HepG2 (cell line): ENCODE data around the gene KDELR3. TPM values are rescaled to one million over a fixed set of nuclear protein-coding genes. Genes with fewer than 3 reads are reported as not detected.
A peak's percentile ranks its signal among the peaks of the same experiment; 100 is the strongest.

Experiments
- ARID4A ChIP-seq: sonication (generic); formaldehyde crosslinking; IDR thresholded peaks from 2 replicates; pipeline ENCODE4 v1.5.0; 2020; ENCODE audit warnings: mild to moderate bottlenecking, missing genetic modification reagents, borderline replicate concordance
- ARNTL ChIP-seq: sonication (generic); formaldehyde crosslinking; IDR thresholded peaks from 2 replicates; pipeline ENCODE4 v1.4.0; 2020; ENCODE audit warnings: mild to moderate bottlenecking, missing genetic modification reagents
- ESRRA ChIP-seq: sonication (generic); formaldehyde crosslinking; IDR thresholded peaks from 2 replicates; pipeline ENCODE4 v1.5.1; 2020; ENCODE audit warnings: mild to moderate bottlenecking, low read depth, missing genetic modification reagents
- GABPA ChIP-seq, 2 experiments: IDR thresholded peaks; 2 replicates each; pipeline ENCODE4 v1.6.1; 2011 to 2016; ENCODE audit warnings: low read depth in 2 of 2, low read length in 1 of 2, missing biosample characterization in 1 of 2, missing genetic modification characterization in 1 of 2
- HNF1B ChIP-seq: sonication (generic); formaldehyde crosslinking; IDR thresholded peaks from 2 replicates; pipeline ENCODE4 v1.5.1; 2020; ENCODE audit warnings: mild to moderate bottlenecking, moderate library complexity, missing genetic modification reagents
- KLF16 ChIP-seq, 2 experiments: sonication (generic) in 1 of 2; formaldehyde crosslinking in 1 of 2; IDR thresholded peaks; 2 replicates each; pipeline versions ENCODE4 v1.6.1 to v1.8.0; 2016 to 2023; ENCODE audit warnings: missing genetic modification reagents in 2 of 2, missing compliant biosample characterization in 1 of 2
- RAD21 ChIP-seq: fragments of 450-650 bp; formaldehyde crosslinking; IDR thresholded peaks from 2 replicates; pipeline ENCODE4 v1.5.0; 2020; ENCODE audit warnings: mild to moderate bottlenecking
- SAP130 ChIP-seq: IDR thresholded peaks from 2 replicates; pipeline ENCODE4 v1.6.1; 2016; ENCODE audit warnings: low read depth
- TRIM24 ChIP-seq: sonication (generic); formaldehyde crosslinking; IDR thresholded peaks from 2 replicates; pipeline ENCODE4 v1.8.0; 2022; ENCODE audit warnings: mild to moderate bottlenecking, missing genetic modification reagents
- ZFX ChIP-seq: sonication (generic); formaldehyde crosslinking; IDR thresholded peaks from 2 replicates; pipeline ENCODE4 v1.4.0; 2020; ENCODE audit warnings: mild to moderate bottlenecking, low read depth, missing genetic modification reagents, moderate library complexity
- ZNF10 ChIP-seq: sonication (generic); formaldehyde crosslinking; IDR thresholded peaks from 2 replicates; pipeline ENCODE4 v1.4.0; 2020; ENCODE audit warnings: mild to moderate bottlenecking, low read depth, missing genetic modification reagents, borderline replicate concordance
- ZNF17 ChIP-seq: sonication (generic); formaldehyde crosslinking; IDR thresholded peaks from 2 replicates; pipeline ENCODE4 v1.5.0; 2020; ENCODE audit warnings: mild to moderate bottlenecking, missing genetic modification reagents
- ZNF264 ChIP-seq: sonication (generic); formaldehyde crosslinking; IDR thresholded peaks from 2 replicates; pipeline ENCODE4 v1.4.0; 2020; ENCODE audit warnings: missing genetic modification reagents
- ZNF382 ChIP-seq: sonication (generic); formaldehyde crosslinking; IDR thresholded peaks from 2 replicates; pipeline ENCODE4 v1.5.0; 2020; ENCODE audit warnings: missing genetic modification reagents, mild to moderate bottlenecking, borderline replicate concordance
- ZNF674 ChIP-seq: sonication (generic); formaldehyde crosslinking; IDR thresholded peaks from 2 replicates; pipeline ENCODE4 v1.5.0; 2020; ENCODE audit warnings: low read depth, mild to moderate bottlenecking, missing genetic modification reagents
- ZNF747 ChIP-seq: sonication (generic); formaldehyde crosslinking; IDR thresholded peaks from 2 replicates; pipeline ENCODE4 v1.8.1; 2023; ENCODE audit warnings: missing genetic modification reagents, mild to moderate bottlenecking, borderline replicate concordance
- ZNF768 ChIP-seq: sonication (generic); formaldehyde crosslinking; IDR thresholded peaks from 2 replicates; pipeline ENCODE4 v1.4.0; 2020; ENCODE audit warnings: missing genetic modification reagents
- polyA plus RNA-seq, 8 experiments: library from polyadenylated mRNA; depleted of rRNA in 3 of 8; stranded (reverse) in 7 of 8; unstranded in 1 of 8; fragments of >200 nt; fragmentation: Illumina TruSeq in 4 of 8; extraction: Trizol in 4 of 8; gene quantifications; 2 replicates each; pipeline versions ENCODE4 v1.2.1 to v1.2.3, GENCODE V29; 2011 to 2016; ENCODE audit warnings: low read depth in 4 of 8, missing spikeins in 1 of 8, mixed read lengths in 1 of 8; ENCODE audit not compliant: insufficient read depth in 1 of 8
- total RNA-seq, 5 experiments: library from RNA; depleted of rRNA; stranded (reverse); fragments of >200 nt; fragmentation: Illumina TruSeq; extraction: Trizol; gene quantifications; 2 replicates each; pipeline ENCODE4 v1.2.3, GENCODE V29; 2016; ENCODE audit warnings: low read depth in 1 of 5
- TF ChIP-seq, protein P1 (sequence below): sonication (generic); formaldehyde crosslinking; IDR thresholded peaks from 2 replicates; pipeline ENCODE4 v1.4.0; 2020; ENCODE audit warnings: missing genetic modification reagents
- TF ChIP-seq, protein P2 (sequence below): sonication (generic); formaldehyde crosslinking; IDR thresholded peaks from 2 replicates; pipeline ENCODE4 v1.5.1; 2020; ENCODE audit warnings: mild to moderate bottlenecking, missing genetic modification reagents, moderate library complexity

KDELR3 gene
- total and polyA plus RNA-seq, 2 of the 13 experiments (the other 11 are each of a cell fraction or from before 2014, with no cell fraction given), result 24.2 to 65.7 TPM

DNA sequence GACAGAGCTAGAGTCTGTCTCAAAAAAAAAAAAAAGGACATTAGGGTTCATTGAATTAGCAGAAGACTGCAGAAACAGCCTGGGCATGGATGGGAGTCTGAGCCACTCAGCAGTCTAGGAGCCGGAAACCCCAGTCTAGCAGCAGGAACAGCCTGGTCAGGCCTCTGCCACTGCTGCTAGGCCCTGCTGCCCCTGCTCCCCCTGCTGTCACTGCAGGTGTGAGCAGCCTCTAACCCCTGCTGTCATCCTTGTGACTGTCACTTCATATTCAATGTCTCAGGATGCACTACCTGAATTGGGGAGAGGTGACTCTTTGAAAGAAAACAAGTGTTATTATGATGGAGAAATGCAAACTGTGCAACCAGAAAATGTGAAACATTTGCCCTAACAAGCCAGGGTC is 45.2 kb downstream of the KDELR3 start (continued):
- TF ChIP-seq KLF16 (CRISPR knock-in tag; IDR thresholded peaks at IDR 0.05) (0 out of 4 replicates have a peak, but pooled peaks of 1 of the 2 experiments have one; percentile 45), ZNF768 (CRISPR knock-in tag) (peak; percentile 37; the same call in 1 of the 2 replicates), GABPA (IDR thresholded peaks at IDR 0.05; ENCODE audit: low read depth, low read length) (peak; percentile 13; the same call in 1 of the 2 replicates), GABPA (CRISPR knock-in tag; IDR thresholded peaks at IDR 0.05; ENCODE audit: low read depth) (no peak), ARNTL (CRISPR knock-in tag) (no peak), HNF1B (CRISPR knock-in tag) (no peak), ZNF10 (no peak), SAP130 (CRISPR knock-in tag) (peak; percentile 42), ZNF674 (CRISPR knock-in tag) (no peak), RAD21 (peak; percentile 49; the same call in 1 of the 2 replicates), ZNF264 (no peak), TRIM24 (CRISPR knock-in tag) (no peak), ZNF382 (CRISPR knock-in tag) (no peak), ZNF747 (no peak), ZNF17 (CRISPR knock-in tag) (no peak), ZFX (CRISPR knock-in tag) (peak; percentile 92), ARID4A (CRISPR knock-in tag) (no peak), ESRRA (no peak)
- TF ChIP-seq, protein P1, sequence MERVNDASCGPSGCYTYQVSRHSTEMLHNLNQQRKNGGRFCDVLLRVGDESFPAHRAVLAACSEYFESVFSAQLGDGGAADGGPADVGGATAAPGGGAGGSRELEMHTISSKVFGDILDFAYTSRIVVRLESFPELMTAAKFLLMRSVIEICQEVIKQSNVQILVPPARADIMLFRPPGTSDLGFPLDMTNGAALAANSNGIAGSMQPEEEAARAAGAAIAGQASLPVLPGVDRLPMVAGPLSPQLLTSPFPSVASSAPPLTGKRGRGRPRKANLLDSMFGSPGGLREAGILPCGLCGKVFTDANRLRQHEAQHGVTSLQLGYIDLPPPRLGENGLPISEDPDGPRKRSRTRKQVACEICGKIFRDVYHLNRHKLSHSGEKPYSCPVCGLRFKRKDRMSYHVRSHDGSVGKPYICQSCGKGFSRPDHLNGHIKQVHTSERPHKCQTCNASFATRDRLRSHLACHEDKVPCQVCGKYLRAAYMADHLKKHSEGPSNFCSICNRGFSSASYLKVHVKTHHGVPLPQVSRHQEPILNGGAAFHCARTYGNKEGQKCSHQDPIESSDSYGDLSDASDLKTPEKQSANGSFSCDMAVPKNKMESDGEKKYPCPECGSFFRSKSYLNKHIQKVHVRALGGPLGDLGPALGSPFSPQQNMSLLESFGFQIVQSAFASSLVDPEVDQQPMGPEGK (CRISPR knock-in tag), result 0 out of 2 replicates have a peak, but pooled peaks have one; percentile 27
- TF ChIP-seq, protein P2, sequence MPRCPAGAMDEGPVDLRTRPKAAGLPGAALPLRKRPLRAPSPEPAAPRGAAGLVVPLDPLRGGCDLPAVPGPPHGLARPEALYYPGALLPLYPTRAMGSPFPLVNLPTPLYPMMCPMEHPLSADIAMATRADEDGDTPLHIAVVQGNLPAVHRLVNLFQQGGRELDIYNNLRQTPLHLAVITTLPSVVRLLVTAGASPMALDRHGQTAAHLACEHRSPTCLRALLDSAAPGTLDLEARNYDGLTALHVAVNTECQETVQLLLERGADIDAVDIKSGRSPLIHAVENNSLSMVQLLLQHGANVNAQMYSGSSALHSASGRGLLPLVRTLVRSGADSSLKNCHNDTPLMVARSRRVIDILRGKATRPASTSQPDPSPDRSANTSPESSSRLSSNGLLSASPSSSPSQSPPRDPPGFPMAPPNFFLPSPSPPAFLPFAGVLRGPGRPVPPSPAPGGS (CRISPR knock-in tag), result no peak
